Right hindlimb (tissue), 1 donor: ENCODE measurements around the gene GALNT9.
A peak's percentile ranks its signal among the peaks of the same experiment; 100 is the strongest.
"Not testable (repeated sequence)": the region's sequence is repeated elsewhere in the genome, so short reads cannot be mapped to it uniquely, and the experiment has no call there.

Experiments
- DNase-seq: peaks from one replicate; pipeline ENCODE4 v3.0.0-alpha.2; 2018

Gene GALNT9

GRCh38 chr12:132278401-132279183 lies 50.8 kb downstream of the GALNT9 start:
- no peak for DNase-seq

GRCh38 chr12:132277949-132278348 lies 51.4 kb downstream of the GALNT9 start:
- no peak for DNase-seq

- DNase-seq: no peak
These were observed 51.9 kb downstream of the GALNT9 start for GRCh38 chr12:132277374-132277941.

- no peak for DNase-seq
These were observed 52.5 kb downstream of the GALNT9 start for GRCh38 chr12:132276827-132277373.

GRCh38 chr12:132276066-132276826 lies 53.1 kb downstream of the GALNT9 start:
- no peak for DNase-seq

- no peak for DNase-seq
These were observed 53.8 kb downstream of the GALNT9 start for GRCh38 chr12:132275631-132276030.

- DNase-seq: peak; percentile 89
These were observed 54.3 kb downstream of the GALNT9 start for GRCh38 chr12:132275110-132275531.

- DNase-seq: no peak
These were observed 55.4 kb downstream of the GALNT9 start for GRCh38 chr12:132273992-132274334.

GRCh38 chr12:132272711-132273110 lies 56.7 kb downstream of the GALNT9 start:
- no peak for DNase-seq

GRCh38 chr12:132271755-132272092 lies 57.7 kb downstream of the GALNT9 start:
- no peak for DNase-seq

- no peak for DNase-seq
These were observed 58.2 kb downstream of the GALNT9 start for GRCh38 chr12:132270969-132271754.

GRCh38 chr12:132270516-132270915 lies 58.9 kb downstream of the GALNT9 start:
- no peak for DNase-seq

GRCh38 chr12:132269271-132269968 lies 60.0 kb downstream of the GALNT9 start:
- no peak for DNase-seq

GRCh38 chr12:132268674-132269073 lies 60.7 kb downstream of the GALNT9 start:
- peak; percentile 85 for DNase-seq

- DNase-seq: no peak
These were observed 61.5 kb downstream of the GALNT9 start for GRCh38 chr12:132267873-132268272.

GRCh38 chr12:132266802-132267201 lies 62.6 kb downstream of the GALNT9 start:
- no peak for DNase-seq

GRCh38 chr12:132266370-132266769 lies 63.0 kb downstream of the GALNT9 start:
- DNase-seq: no peak

- DNase-seq: not testable (repeated sequence)
These were observed 63.6 kb downstream of the GALNT9 start for GRCh38 chr12:132265822-132266221.

- no peak for DNase-seq
These were observed 64.2 kb downstream of the GALNT9 start for GRCh38 chr12:132265056-132265800.

GRCh38 chr12:132264086-132265010 lies 65.0 kb downstream of the GALNT9 start:
- DNase-seq: no peak
